Heart right ventricle (tissue), 16 donors: ENCODE results near the gene SAP30BP. TPM values are rescaled to one million over a fixed set of nuclear protein-coding genes. Genes with fewer than 3 reads are reported as not detected.

ENCODE experiments used
- ATAC-seq, 8 donors: fragments of 200-7000 bp; cut with Tn5 transposase; one replicate each; pipeline ENCODE4 v1.9.1; 2020; ENCODE audit warnings: mild to moderate bottlenecking in 8 of 8, moderate library complexity in 8 of 8, moderate number of reproducible peaks in 1 of 8
- DNase-seq, 2 donors: peaks; one replicate each; pipeline ENCODE4 v3.0.0-alpha.2; 2020
- H3K27ac ChIP-seq, 10 donors: fragments of 200-600 bp; sonication (generic) in 2 of 10; one replicate each; pipeline versions ENCODE4 v1.5.0 to v1.8.0; 2020 to 2022; ENCODE audit warnings: mild to moderate bottlenecking in 3 of 10
- H3K27me3 ChIP-seq, 7 donors: fragments of 200-600 bp; one replicate each; pipeline ENCODE4 v1.8.0; 2021 to 2022; ENCODE audit warnings: mild to moderate bottlenecking in 2 of 7
- H3K36me3 ChIP-seq, 9 donors: fragments of 200-600 bp; sonication (generic) in 1 of 9; one replicate each; pipeline versions ENCODE4 v1.5.0 to v1.8.0; 2020 to 2022; ENCODE audit warnings: mild to moderate bottlenecking in 2 of 9
- H3K4me1 ChIP-seq, 9 donors: fragments of 200-600 bp; sonication (generic) in 1 of 9; one replicate each; pipeline versions ENCODE4 v1.5.0 to v1.8.0; 2020 to 2022; ENCODE audit warnings: mild to moderate bottlenecking in 4 of 9
- H3K4me3 ChIP-seq, 10 donors: fragments of 200-600 bp; sonication (generic) in 2 of 10; one replicate each; pipeline versions ENCODE4 v1.5.0 to v1.8.0; 2020 to 2022; ENCODE audit warnings: mild to moderate bottlenecking in 7 of 10, moderate library complexity in 2 of 10
- H3K9me3 ChIP-seq, 11 donors: fragments of 200-600 bp in 10 of 11; sonication (generic) in 2 of 11; one replicate each; pipeline versions ENCODE4 v1.5.0 to v1.8.0; 2013 to 2022; ENCODE audit warnings: mild to moderate bottlenecking in 2 of 11, control low read depth in 1 of 11, moderate library complexity in 1 of 11
- CTCF ChIP-seq, 9 donors: fragments of 200-600 bp; sonication (generic) in 2 of 9; IDR thresholded peaks; one replicate each; pipeline versions ENCODE4 v1.5.0 to v1.8.0; 2021 to 2022; ENCODE audit warnings: antibody characterized with exemption in 9 of 9, mild to moderate bottlenecking in 5 of 9, moderate library complexity in 1 of 9
- WGBS, 2 donors: extraction: QIAGEN DNeasy Blood & Tissue Kit; methylation state at CpG; one replicate each; pipeline ENCODE4 v1.1.7; 2013; ENCODE audit warnings: inconsistent platforms in 1 of 2; 5-methylcytosine and 5-hydroxymethylcytosine counted together
- intact Hi-C, 10 donors: fragments of 100-400 bp; cut with DNase I; formaldehyde crosslinking; loops; one replicate each; pipeline versions ENCODE4 v1.11.1 to v1.14.2; 2022
- polyA plus RNA-seq, 2 donors: library from polyadenylated mRNA; stranded (reverse); fragments of 200-250 nt; gene quantifications; one replicate each; pipeline ENCODE4 v1.2.3, GENCODE V29; 2013
- total RNA-seq, 10 donors: library from RNA; stranded (reverse); fragmentation: NEBNext Ultra II Directional in 3 of 10; extraction: Animal tissue kit (Norgen Biotek cat#: 25700) in 3 of 10; gene quantifications; one replicate each; pipeline versions ENCODE4 v1.2.1 to v1.2.4, GENCODE V29; 2021 to 2023
- donor health status: Arrhythmogenic right ventricular cardiomyopathy.
- donor health status: ischemic (EF 13 %, LVEDD 7.1; RV severe dilation, severe dysfunction).
- donor health status: healthy with polysubstance abuse.
- donor health status: DM: no; HTN: yes; CAD: no.
- donor health status: DM: no; HTN: no; CAD: no.
- donor health status: ischemic (EF 25% LVEDD 6.9; RV normal size, moderate dysfunction).
- donor health status: ischemic (EF 25% LVEDD 5.7; RV mildly dilated, moderate dysfunction).
- donor health status: healthy.
- donor health status: DM: yes; HTN: yes; CAD: no.
- donor health status: Ischemic cardiomyopathy.
- donor health status: ischemic (EF 35%, LVEDD 5.7; RV mildly dilated, moderate dysfunction).
- donor health status: nonischemic (EF 11% LVEDD 7.7; RV severe dilation, severe dysfunction).
- donor health status: DM: yes; HTN: yes; CAD: no.
- donor health status: PGD.
- donor health status: ischemic (EF 29% LVEDD 5.4; RV normal size, mild dysfunction).
- donor health status: nonischemic (EF 23%, LVEDD 6.1; RV moderate dilation, normal function).

The SAP30BP gene
- total and polyA plus RNA-seq, 12 donors: 41.7 to 115 (median 56.0) TPM

- DNase-seq: no peak
- no peak for ATAC-seq
- no peaks in the 10 kb centered on the region for H3K27me3 ChIP-seq
- H3K36me3 ChIP-seq: peaks cover 0 to 100% (median 25%) of the 10 kb centered on the region in 9 donors
- peaks cover 0 to 13% (median 0%) of the 10 kb centered on the region in 9 donors for H3K4me1 ChIP-seq
- no peak overlapping the region for H3K27ac ChIP-seq
- H3K4me3 ChIP-seq: no peak overlapping the region
- TF ChIP-seq CTCF (IDR thresholded peaks at IDR 0.05): no peak
- WGBS, 2 donors: 88 to 95% methylated on average over 12 of the region's 12 CpGs
- intact Hi-C loops: no loop called here
- no peaks in the 10 kb centered on the region for H3K9me3 ChIP-seq
These were observed 43.1 kb upstream of the SAP30BP start for GRCh38 chr17:75624021-75624420.

DNA sequence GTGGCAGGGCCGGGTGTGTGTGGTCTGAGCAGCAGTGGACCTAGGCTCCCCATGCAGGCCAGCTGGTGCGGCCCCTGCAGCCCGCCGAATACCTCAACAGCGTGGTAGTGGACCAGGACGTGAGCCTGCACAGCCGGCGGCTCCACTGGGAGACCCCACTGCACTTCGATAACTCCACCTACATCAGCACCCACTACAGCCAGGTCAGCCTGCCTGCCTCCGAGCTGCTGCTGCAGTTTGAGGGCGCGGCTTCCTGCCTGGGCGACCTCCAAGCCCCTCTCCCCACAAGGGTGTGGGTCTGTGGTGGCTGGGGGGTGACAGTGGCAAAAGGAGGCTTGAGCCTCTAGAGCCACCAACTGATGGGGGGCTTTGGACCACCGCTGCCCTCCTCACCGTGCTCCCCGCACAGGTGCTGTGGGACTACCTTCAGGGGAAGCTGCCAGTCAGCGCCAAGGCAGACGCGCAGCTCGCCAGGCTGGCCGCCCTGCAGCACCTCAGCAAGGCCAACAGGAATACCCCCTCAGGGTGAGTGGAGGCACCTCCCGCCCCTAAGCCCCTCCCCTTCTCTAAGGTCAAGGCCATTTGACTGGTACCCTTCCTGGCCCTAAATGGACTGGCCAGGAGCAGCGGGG, 42.3 kb upstream of the SAP30BP start:
- peaks cover 0 to 97% (median 17%) of the 10 kb centered on the region in 9 donors for H3K36me3 ChIP-seq
- no peak for DNase-seq
- H3K9me3 ChIP-seq: no peaks in the 10 kb centered on the region
- H3K4me1 ChIP-seq: peaks cover 0 to 13% (median 0%) of the 10 kb centered on the region in 9 donors
- H3K4me3 ChIP-seq: no peak overlapping the region
- no peaks in the 10 kb centered on the region for H3K27me3 ChIP-seq
- no peak for ATAC-seq
- WGBS, 2 donors: 86 to 88% methylated on average over 22 to 23 of the region's 23 CpGs
- H3K27ac ChIP-seq: no peak overlapping the region
- TF ChIP-seq CTCF (IDR thresholded peaks at IDR 0.05): no peak
- intact Hi-C loops: no loop called here

DNA sequence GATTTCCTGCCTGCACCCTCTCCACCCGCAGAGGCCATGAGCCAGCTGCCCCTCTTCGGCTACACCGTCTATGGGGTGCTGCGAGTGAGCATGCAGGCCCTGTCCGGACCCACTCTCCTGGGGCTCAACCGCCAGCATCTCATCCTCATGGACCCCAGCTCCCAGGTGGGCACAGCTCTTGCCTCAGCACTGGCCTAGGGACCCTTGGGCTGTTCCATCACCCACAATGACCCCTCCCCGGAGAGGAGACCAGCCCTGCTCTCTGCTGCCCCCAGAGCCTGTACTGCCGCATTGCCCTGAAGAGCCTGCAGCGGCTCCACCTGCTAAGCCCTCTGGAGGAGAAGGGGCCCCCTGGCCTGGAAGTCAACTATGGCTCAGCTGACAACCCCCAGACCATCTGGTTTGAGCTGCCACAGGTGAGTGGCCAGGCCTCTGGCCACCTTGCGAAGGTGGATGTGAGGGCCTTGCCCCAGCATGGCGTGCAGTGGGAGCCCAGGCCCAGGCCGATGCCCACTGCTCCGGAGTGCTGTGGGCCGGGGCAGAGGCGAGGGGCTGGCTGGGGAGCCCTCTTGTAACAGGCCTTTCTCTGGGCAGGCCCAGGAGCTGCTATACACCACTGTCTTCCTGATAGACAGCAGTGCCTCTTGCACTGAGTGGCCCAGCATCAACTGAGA, 41.2 kb upstream of the SAP30BP start:
- 85 to 86% methylated on average over 15 of the region's 15 CpGs for WGBS, 2 donors
- H3K9me3 ChIP-seq: no peaks in the 10 kb centered on the region
- no peak overlapping the region for H3K27ac ChIP-seq
- H3K4me3 ChIP-seq: no peak overlapping the region
- peak; percentile 23 to 63 (median 58) for TF ChIP-seq CTCF (IDR thresholded peaks at IDR 0.05)
- H3K27me3 ChIP-seq: no peaks in the 10 kb centered on the region
- H3K4me1 ChIP-seq: peaks cover 0 to 13% (median 0%) of the 10 kb centered on the region in 9 donors
- intact Hi-C loops: no loop called here
- no peak for DNase-seq
- ATAC-seq: peak in 7 of 8 donors; percentile 21 to 56 (median 36)
- H3K36me3 ChIP-seq: peaks cover 0 to 96% (median 17%) of the 10 kb centered on the region in 9 donors

DNA sequence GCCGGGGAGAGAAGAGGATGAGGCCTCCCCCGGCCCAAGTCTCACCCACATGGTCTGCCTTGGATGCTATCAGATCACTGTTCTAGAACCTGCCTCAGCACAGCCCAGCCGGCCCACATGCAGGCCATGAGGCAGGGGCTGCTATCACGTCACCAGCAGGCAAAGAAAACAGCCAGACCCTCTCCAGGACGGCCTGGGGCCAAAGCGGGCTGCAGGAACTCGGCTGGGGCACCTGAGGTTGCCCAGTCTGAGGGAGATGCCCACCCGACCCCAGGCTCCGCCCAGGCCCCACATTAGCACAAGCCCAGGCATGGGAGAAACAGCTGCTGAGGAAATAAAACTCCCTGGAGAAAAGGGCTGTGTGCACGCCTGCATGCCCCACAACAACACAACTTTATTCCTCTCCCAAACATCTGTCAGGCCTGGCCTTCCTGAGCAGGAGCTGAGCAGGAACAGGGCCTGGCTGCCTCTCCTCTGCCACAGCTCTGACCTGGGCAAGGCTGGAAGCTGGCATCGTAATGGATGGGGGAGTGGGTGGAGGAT, 40.6 kb upstream of the SAP30BP start:
- no peak overlapping the region for H3K4me3 ChIP-seq
- DNase-seq (no peak), ATAC-seq (peak in 1 of 8 donors; percentile 1)
- intact Hi-C loops: no loop called here
- TF ChIP-seq CTCF (IDR thresholded peaks at IDR 0.05): no peak
- 73 to 80% methylated on average over 11 of the region's 11 CpGs for WGBS, 2 donors
- H3K9me3 ChIP-seq: no peaks in the 10 kb centered on the region
- H3K4me1 ChIP-seq: peaks cover 0 to 13% (median 0%) of the 10 kb centered on the region in 9 donors
- no peaks in the 10 kb centered on the region for H3K27me3 ChIP-seq
- H3K36me3 ChIP-seq: peaks cover 0 to 93% (median 17%) of the 10 kb centered on the region in 9 donors
- H3K27ac ChIP-seq: no peak overlapping the region
